GM19099 (cell line): ENCODE data around the gene TAGLN.

Source experiments
- POLR2A ChIP-seq: IDR thresholded peaks from 3 replicates; pipeline ENCODE4 v1.6.1; 2011; ENCODE audit warnings: low read depth; ENCODE audit not compliant: insufficient read length; ENCODE audit errors: extremely low read depth

The TAGLN gene

GRCh38 chr11:117189191-117189940 is 9.8 kb upstream of the TAGLN start:
- no peak for TF ChIP-seq POLR2A

GRCh38 chr11:117189941-117190544 is 9.1 kb upstream of the TAGLN start:
- TF ChIP-seq POLR2A: no peak

- no peak for TF ChIP-seq POLR2A
Measured at GRCh38 chr11:117191680-117192400, 7.3 kb upstream of the TAGLN start.

- TF ChIP-seq POLR2A: no peak
Measured at GRCh38 chr11:117192401-117192875, 6.7 kb upstream of the TAGLN start.

- TF ChIP-seq POLR2A: no peak
Measured at GRCh38 chr11:117193130-117194020, 5.8 kb upstream of the TAGLN start.

GRCh38 chr11:117194267-117194666 is 4.9 kb upstream of the TAGLN start:
- TF ChIP-seq POLR2A: no peak

- TF ChIP-seq POLR2A: no peak
Measured at GRCh38 chr11:117195258-117195657, 3.9 kb upstream of the TAGLN start.

GRCh38 chr11:117195761-117196160 is 3.4 kb upstream of the TAGLN start:
- no peak for TF ChIP-seq POLR2A

GRCh38 chr11:117197006-117197405 is 2.2 kb upstream of the TAGLN start:
- no peak for TF ChIP-seq POLR2A

- no peak for TF ChIP-seq POLR2A
Measured at GRCh38 chr11:117197516-117198456, 1.4 kb upstream of the TAGLN start.

- no peak for TF ChIP-seq POLR2A
Measured at GRCh38 chr11:117198613-117199012, 557 bp upstream of the TAGLN start.

- TF ChIP-seq POLR2A: no peak
Measured at GRCh38 chr11:117199916-117200812, 994 bp downstream of the TAGLN start.
